ENCODE measurements around the gene ARFIP2. TPM values are rescaled to one million over a fixed set of nuclear protein-coding genes. Genes with fewer than 3 reads are reported as not detected.

ARFIP2 gene
- total and polyA plus RNA-seq, 7 donors: 8.4 to 31.3 (median 19.4) TPM

- ATAC-seq (peak in 3 of 4 donors; percentile 6 to 31 (median 9)), DNase-seq (no peak)
- TF ChIP-seq CTCF (IDR thresholded peaks at IDR 0.05): no peak
- 4% methylated on average over 13 of the region's 13 CpGs for WGBS, 3 donors
- Histone ChIP-seq H3K27me3 (ENCODE audit: insufficient read depth in 3 of 3, low read length in 2 of 3) (no peaks in the 10 kb centered on the region), H3K9me3 (no peaks in the 10 kb centered on the region), H3K27ac (peak overlapping the region; percentile 95), H3K4me1 (peaks cover 21% of the 10 kb centered on the region), H3K4me3 (peak overlapping the region; percentile 93), H3K36me3 (ENCODE audit: insufficient read depth in 1 of 2, low read depth in 1 of 2) (peaks cover 13 to 78% of the 10 kb centered on the region in 2 donors)
- intact Hi-C loops (cut with DNase I): loop anchor here (5.0 kb wide), 2 partner anchors 90 to 130 kb away; partner anchors contain the start of genes SMPD1 (in 1 of the 2) and TAF10 (in 1 of the 2)
These were observed 769 bp upstream of the ARFIP2 start for GRCh38 chr11:6481924-6482275.

GRCh38 chr11:6480299-6480914, 724 bp downstream of the ARFIP2 start:
- ATAC-seq (no peak), DNase-seq (no peak)
- H3K4me1 ChIP-seq: peaks cover 21% of the 10 kb centered on the region
- WGBS, 3 donors: 29 to 43% (median 33%) methylated on average over 9 of the region's 9 CpGs
- peak overlapping the region; percentile 93 for H3K4me3 ChIP-seq
- intact Hi-C loops (cut with DNase I): loop anchor here (5.0 kb wide), 2 partner anchors 88 to 132 kb away; partner anchors contain the start of genes SMPD1 (in 1 of the 2) and TAF10 (in 1 of the 2)
- peaks cover 9 to 71% of the 10 kb centered on the region in 2 donors for H3K36me3 ChIP-seq (ENCODE audit: insufficient read depth in 1 of 2, low read depth in 1 of 2)
- H3K27me3 ChIP-seq (ENCODE audit: insufficient read depth in 3 of 3, low read length in 2 of 3): no peaks in the 10 kb centered on the region
- H3K27ac ChIP-seq: peak overlapping the region; percentile 95
- H3K9me3 ChIP-seq: no peaks in the 10 kb centered on the region
- TF ChIP-seq CTCF (IDR thresholded peaks at IDR 0.05): no peak

- intact Hi-C loops (cut with DNase I): loop anchor here (5.0 to 10.0 kb wide), 2 partner anchors 141 to 242 kb away; partner anchors contain the start of genes CNGA4 (in 2 of the 2), FHIP1B (in 2 of the 2) and TPP1 (in 1 of the 2)
These were observed 4.6 kb downstream of the ARFIP2 start for GRCh38 chr11:6476571-6476970.

GRCh38 chr11:6475936-6476335, 5.2 kb downstream of the ARFIP2 start:
- TF ChIP-seq CTCF (IDR thresholded peaks at IDR 0.05): no peak
- Histone ChIP-seq H3K9me3 (no peaks in the 10 kb centered on the region), H3K4me3 (no peak overlapping the region), H3K4me1 (peaks cover 19% of the 10 kb centered on the region), H3K36me3 (ENCODE audit: insufficient read depth in 1 of 2, low read depth in 1 of 2) (peaks cover 0 to 39% of the 10 kb centered on the region in 2 donors), H3K27ac (no peak overlapping the region), H3K27me3 (ENCODE audit: insufficient read depth in 3 of 3, low read length in 2 of 3) (no peaks in the 10 kb centered on the region)
- 68 to 75% (median 74%) methylated on average over 5 of the region's 5 CpGs for WGBS, 3 donors
- ATAC-seq (no peak), DNase-seq (no peak)
- intact Hi-C loops (cut with DNase I): loop anchor here (5.0 to 10.0 kb wide), 2 partner anchors 141 to 241 kb away; partner anchors contain the start of genes CNGA4 (in 2 of the 2), FHIP1B (in 2 of the 2) and TPP1 (in 1 of the 2)

More at GRCh38 chr11:6476571-6476970, 4.6 kb downstream of the ARFIP2 start:
- H3K4me1 ChIP-seq: peaks cover 19% of the 10 kb centered on the region
- H3K36me3 ChIP-seq (ENCODE audit: insufficient read depth in 1 of 2, low read depth in 1 of 2): peaks cover 0 to 39% of the 10 kb centered on the region in 2 donors
- no peak for ATAC-seq
- no peaks in the 10 kb centered on the region for H3K27me3 ChIP-seq (ENCODE audit: insufficient read depth in 3 of 3, low read length in 2 of 3)
- no peaks in the 10 kb centered on the region for H3K9me3 ChIP-seq
- H3K27ac ChIP-seq: no peak overlapping the region
- DNase-seq: no peak
- no peak for TF ChIP-seq CTCF (IDR thresholded peaks at IDR 0.05)
- no peak overlapping the region for H3K4me3 ChIP-seq
- 83 to 90% (median 89%) methylated on average over 4 of the region's 4 CpGs for WGBS, 3 donors
